ENCODE results near the gene RBM33. TPM values are rescaled to one million over a fixed set of nuclear protein-coding genes. Genes with fewer than 3 reads are reported as not detected.
"Not testable (repeated sequence)": the region's sequence is repeated elsewhere in the genome, so short reads cannot be mapped to it uniquely, and the experiment has no call there.

The RBM33 gene
- total and polyA plus RNA-seq, 2 of the 8 experiments (the other 6 are each of a cell fraction or from before 2014, with no cell fraction given): 16.5 to 64.6 TPM

GRCh38 chr7:155817515-155817914 lies 173.1 kb downstream of the RBM33 start:
- TF ChIP-seq SP1 (IDR thresholded peaks at IDR 0.05; ENCODE audit: low read depth, low read length): peak; percentile 76
- peaks cover 22 to 35% (median 27%) of the 10 kb centered on the region in 4 experiments for H3K27me3 ChIP-seq (replicated peaks in 1 of 4; ENCODE audit: control insufficient read depth in 3 of 4, extremely low read depth in 1 of 4, insufficient read depth in 3 of 4, low read length in 3 of 4)
- H3K79me1 ChIP-seq (ENCODE audit: low read depth, low read length); H3K4me2 ChIP-seq (ENCODE audit: insufficient read depth in 1 of 2, low read depth in 2 of 2, low read length in 2 of 2); H3K23me2 ChIP-seq (ENCODE audit: low read depth, low read length); DNase-seq (ENCODE audit: low read depth in 1 of 2, low spot score in 2 of 2); H3K9me3 ChIP-seq (ENCODE audit: insufficient read depth in 2 of 2, low read depth in 1 of 2, low read length in 1 of 2); FAIRE-seq; H3K14ac ChIP-seq (ENCODE audit: insufficient read length); H4K20me1 ChIP-seq (replicated peaks in 1 of 2; ENCODE audit: control insufficient read depth in 1 of 2, insufficient read depth in 2 of 2, low read length in 2 of 2); H3K18ac ChIP-seq (ENCODE audit: extremely low read depth, low read length); H2BK15ac ChIP-seq (ENCODE audit: low read length); H3K4me3 ChIP-seq (ENCODE audit: extremely low read depth in 1 of 4, insufficient read depth in 2 of 4, low read depth in 3 of 4, low read length in 4 of 4); H3K27ac ChIP-seq (ENCODE audit: low read depth, low read length); H3K4ac ChIP-seq (replicated peaks; ENCODE audit: insufficient read length, low read depth, low read length); H2AK5ac ChIP-seq (ENCODE audit: low read depth, low read length); H4K8ac ChIP-seq (ENCODE audit: extremely low read depth, insufficient read depth, low read length); H4K5ac ChIP-seq (ENCODE audit: insufficient read length, low read depth, low read length); H3K36me3 ChIP-seq (ENCODE audit: control insufficient read depth in 2 of 4, insufficient read depth in 4 of 4, low read length in 3 of 4); H3K9ac ChIP-seq (replicated peaks in 1 of 4; ENCODE audit: extremely low read depth in 1 of 4, low read depth in 3 of 4, low read length in 3 of 4); H4K91ac ChIP-seq (replicated peaks; ENCODE audit: insufficient read length, low read length); H2AFZ ChIP-seq (ENCODE audit: low read length); H3K56ac ChIP-seq (replicated peaks; ENCODE audit: insufficient read length, low read depth, low read length); H2BK20ac ChIP-seq (ENCODE audit: low read length); H3K23ac ChIP-seq (ENCODE audit: insufficient read length); H3K79me2 ChIP-seq (ENCODE audit: control insufficient read depth in 1 of 2, insufficient read depth in 2 of 2, low read length in 2 of 2); H2BK120ac ChIP-seq (replicated peaks; ENCODE audit: low read depth, low read length); H2BK12ac ChIP-seq (ENCODE audit: low read depth, low read length); H2BK5ac ChIP-seq (ENCODE audit: low read depth, low read length); POLR2A ChIA-PET (ENCODE audit: partially characterized antibody): not testable (repeated sequence)
- H3K4me1 ChIP-seq (replicated peaks in 1 of 4; ENCODE audit: control insufficient read depth in 3 of 4, insufficient read depth in 4 of 4, low read length in 3 of 4): peaks cover 0 to 14% (median 4%) of the 10 kb centered on the region in 4 experiments; a peak in 5 of 7 replicates
- WGBS, 2 experiments (ENCODE audit: extremely low coverage in 1 of 2, insufficient coverage in 1 of 2, insufficient read length in 1 of 2, insufficient replicate concordance in 2 of 2, low coverage in 1 of 2, low lambda C conversion rate in 2 of 2, missing lambda C conversion rate in 1 of 2): 100% methylated on average over 3 of the region's 4 CpGs; no CpG with 5 or more reads in 1 of the 2 experiments
- CTCF ChIA-PET (ENCODE audit: partially characterized antibody): interaction anchor here (1.0 to 1.2 kb wide), 2 partner anchors 835 to 1007 kb away, joined by 3 to 5 read pairs; no protein-coding TSS in a partner anchor
